ENCODE results near the gene ZNF469.

The ZNF469 gene

GRCh38 chr16:88382491-88383400 lies at the start of gene ZNF469:
Gene ZNF469, plus strand, starts transcription at chr16:88382959. Its CDS starts 44,512 bp downstream, at chr16:88427471.
- DNase-seq (ENCODE audit: low spot score) = no peak

GRCh38 chr16:88333848-88334777 lies 48.6 kb upstream of the ZNF469 start:
- no peak for DNase-seq (ENCODE audit: low spot score)

GRCh38 chr16:88334778-88335720 lies 47.7 kb upstream of the ZNF469 start:
- DNase-seq (ENCODE audit: low spot score) = no peak

GRCh38 chr16:88337021-88337420 lies 45.7 kb upstream of the ZNF469 start:
- DNase-seq (ENCODE audit: low spot score) = no peak

- no peak for DNase-seq (ENCODE audit: low spot score)
Observed at GRCh38 chr16:88337538-88337937, 45.2 kb upstream of the ZNF469 start.

GRCh38 chr16:88338111-88338510 lies 44.6 kb upstream of the ZNF469 start:
- DNase-seq (ENCODE audit: low spot score) = no peak

- DNase-seq (ENCODE audit: low spot score) = no peak
Observed at GRCh38 chr16:88338896-88339295, 43.9 kb upstream of the ZNF469 start.

GRCh38 chr16:88339930-88340754 lies 42.6 kb upstream of the ZNF469 start:
- DNase-seq (ENCODE audit: low spot score) = no peak

- no peak for DNase-seq (ENCODE audit: low spot score)
Observed at GRCh38 chr16:88340755-88341150, 42.0 kb upstream of the ZNF469 start.

GRCh38 chr16:88341551-88342290 lies 41.0 kb upstream of the ZNF469 start:
- DNase-seq (ENCODE audit: low spot score) = no peak

GRCh38 chr16:88342491-88342890 lies 40.3 kb upstream of the ZNF469 start:
- no peak for DNase-seq (ENCODE audit: low spot score)

- DNase-seq (ENCODE audit: low spot score) = no peak
Observed at GRCh38 chr16:88343271-88343791, 39.4 kb upstream of the ZNF469 start.

- no peak for DNase-seq (ENCODE audit: low spot score)
Observed at GRCh38 chr16:88344411-88345030, 38.2 kb upstream of the ZNF469 start.

- DNase-seq (ENCODE audit: low spot score) = no peak
Observed at GRCh38 chr16:88345031-88345720, 37.6 kb upstream of the ZNF469 start.

GRCh38 chr16:88345721-88346560 lies 36.8 kb upstream of the ZNF469 start:
- DNase-seq (ENCODE audit: low spot score) = no peak

- no peak for DNase-seq (ENCODE audit: low spot score)
Observed at GRCh38 chr16:88346680-88347505, 35.9 kb upstream of the ZNF469 start.

All from LoVo (cell line).